Liver (tissue), 9 donors: Measurements from ENCODE around the gene CYB561A3. TPM values are rescaled to one million over a fixed set of nuclear protein-coding genes. Genes with fewer than 3 reads are reported as not detected.
A peak's percentile ranks its signal among the peaks of the same experiment; 100 is the strongest.

Experiments used
- DNase-seq: peaks from one replicate; pipeline ENCODE4 v3.0.0-alpha.2; 2017; ENCODE audit warnings: low spot score
- H3K27ac ChIP-seq, 2 donors: one replicate each; pipeline ENCODE4 v1.7.0; 2013; ENCODE audit warnings: inconsistent platforms in 2 of 2, low read length in 2 of 2, control low read depth in 1 of 2, low read depth in 1 of 2, mild to moderate bottlenecking in 1 of 2
- H3K27me3 ChIP-seq, 4 donors: one replicate each; pipeline versions ENCODE4 v1.6.1 to v1.7.0; 2013; ENCODE audit warnings: low read length in 3 of 4, inconsistent platforms in 1 of 4, mild to moderate bottlenecking in 1 of 4, moderate library complexity in 1 of 4; ENCODE audit not compliant: control insufficient read depth in 4 of 4, insufficient read depth in 4 of 4
- H3K36me3 ChIP-seq, 4 donors: one replicate each; pipeline versions ENCODE4 v1.6.1 to v1.7.0; 2013; ENCODE audit warnings: low read length in 3 of 4, mild to moderate bottlenecking in 3 of 4, low read depth in 1 of 4, moderate library complexity in 1 of 4; ENCODE audit not compliant: control insufficient read depth in 4 of 4, insufficient read depth in 3 of 4
- H3K4me1 ChIP-seq, 4 donors: one replicate each; pipeline versions ENCODE4 v1.6.1 to v1.7.0; 2013; ENCODE audit warnings: low read length in 3 of 4, mild to moderate bottlenecking in 3 of 4, moderate library complexity in 1 of 4; ENCODE audit not compliant: control insufficient read depth in 4 of 4, insufficient read depth in 4 of 4
- H3K4me3 ChIP-seq, 3 donors: one replicate each; pipeline versions ENCODE4 v1.6.1 to v1.7.0; 2013; ENCODE audit warnings: low read length in 3 of 3, control low read depth in 1 of 3, low read depth in 1 of 3, mild to moderate bottlenecking in 1 of 3
- H3K9ac ChIP-seq, 2 donors: one replicate each; pipeline ENCODE4 v1.7.0; 2013; ENCODE audit warnings: low read length in 2 of 2, mild to moderate bottlenecking in 2 of 2, moderate library complexity in 2 of 2, control low read depth in 1 of 2, low read depth in 1 of 2
- H3K9me3 ChIP-seq, 4 donors: one replicate each; pipeline versions ENCODE4 v1.6.1 to v1.7.0; 2013; ENCODE audit warnings: low read length in 3 of 4; ENCODE audit not compliant: control insufficient read depth in 4 of 4
- ATF3 ChIP-seq: IDR thresholded peaks from 2 replicates; pipeline ENCODE4 v1.6.1; 2016; ENCODE audit warnings: antibody characterized with exemption
- CTCF ChIP-seq: fragments of 150-350 bp; IDR thresholded peaks from 2 replicates; pipeline ENCODE4 v1.5.1; 2017; ENCODE audit warnings: improper control_type of control experiment, low read depth, low read length; ENCODE audit not compliant: missing input control
- EGR1 ChIP-seq, 2 donors: IDR thresholded peaks; 2 replicates each; pipeline ENCODE4 v1.6.1; 2016 to 2018; ENCODE audit warnings: antibody characterized with exemption in 2 of 2, low read depth in 2 of 2
- FOXA1 ChIP-seq: IDR thresholded peaks from 2 replicates; pipeline ENCODE4 v1.6.1; 2016; ENCODE audit warnings: antibody characterized with exemption
- FOXA2 ChIP-seq: IDR thresholded peaks from 2 replicates; pipeline ENCODE4 v1.6.1; 2016; ENCODE audit warnings: antibody characterized with exemption
- GABPA ChIP-seq, 2 donors: IDR thresholded peaks in 1 of 2; conservative IDR thresholded peaks in 1 of 2; 2 replicates each; pipeline ENCODE4 v1.6.1; 2016; ENCODE audit warnings: antibody characterized with exemption in 2 of 2, mild to moderate bottlenecking in 1 of 2, moderate library complexity in 1 of 2
- HNF4A ChIP-seq, 2 donors: conservative IDR thresholded peaks; 2 replicates each; pipeline ENCODE4 v1.6.1; 2016; ENCODE audit warnings: antibody characterized with exemption in 2 of 2, mild to moderate bottlenecking in 2 of 2
- HNF4G ChIP-seq: IDR thresholded peaks from 2 replicates; pipeline ENCODE4 v1.6.1; 2016; ENCODE audit warnings: antibody characterized with exemption
- JUND ChIP-seq, 2 donors: IDR thresholded peaks; 2 replicates each; pipeline ENCODE4 v1.6.1; 2016; ENCODE audit warnings: antibody characterized with exemption in 2 of 2
- MAX ChIP-seq: IDR thresholded peaks from 2 replicates; pipeline ENCODE4 v1.6.1; 2016; ENCODE audit warnings: antibody characterized with exemption
- NR2F2 ChIP-seq: IDR thresholded peaks from 2 replicates; pipeline ENCODE4 v1.6.1; 2016; ENCODE audit warnings: antibody characterized with exemption
- RAD21 ChIP-seq, 2 donors: IDR thresholded peaks; 2 replicates each; pipeline ENCODE4 v1.6.1; 2016; ENCODE audit warnings: antibody characterized with exemption in 2 of 2, mild to moderate bottlenecking in 2 of 2
- REST ChIP-seq: IDR thresholded peaks from 2 replicates; pipeline ENCODE4 v1.6.1; 2016; ENCODE audit warnings: antibody characterized with exemption, mild to moderate bottlenecking
- RXRA ChIP-seq, 2 donors: IDR thresholded peaks; 2 replicates each; pipeline ENCODE4 v1.6.1; 2017 to 2018; ENCODE audit warnings: antibody characterized with exemption in 2 of 2, mild to moderate bottlenecking in 1 of 2
- SP1 ChIP-seq: IDR thresholded peaks from 2 replicates; pipeline ENCODE4 v1.6.1; 2018; ENCODE audit warnings: antibody characterized with exemption, mild to moderate bottlenecking
- TAF1 ChIP-seq: conservative IDR thresholded peaks from 2 replicates; pipeline ENCODE4 v1.6.1; 2016; ENCODE audit warnings: antibody characterized with exemption, mild to moderate bottlenecking
- YY1 ChIP-seq: IDR thresholded peaks from 2 replicates; pipeline ENCODE4 v1.6.1; 2016; ENCODE audit warnings: antibody characterized with exemption, mild to moderate bottlenecking
- ZBTB33 ChIP-seq: IDR thresholded peaks from 2 replicates; pipeline ENCODE4 v1.6.1; 2016; ENCODE audit warnings: antibody characterized with exemption
- WGBS: extraction: QIAGEN DNeasy Blood & Tissue Kit; methylation state at CpG from one replicate; pipeline ENCODE4 v1.1.7; 2013; 5-methylcytosine and 5-hydroxymethylcytosine counted together
- polyA plus RNA-seq, 2 donors: library from polyadenylated mRNA; stranded (reverse) in 1 of 2; unstranded in 1 of 2; fragments of 200-250 nt in 1 of 2; fragments of >200 nt in 1 of 2; fragmentation: Nextera tagmentation in 1 of 2; extraction: Ambion mirVana in 1 of 2; gene quantifications; one replicate each; pipeline versions ENCODE4 v1.2.1 to v1.2.3, GENCODE V29; 2013 to 2015
- total RNA-seq, 2 donors: library from RNA; depleted of rRNA; stranded (reverse); fragments of >200 nt; gene quantifications; one replicate each; pipeline ENCODE4 v1.2.3, GENCODE V29; 2014
- donor health status: healthy.
- donor health status: healthy.
- donor health status: healthy.
- donor health status: healthy.
- donor health status: healthy.

Gene CYB561A3
- total and polyA plus RNA-seq, 4 donors, result 20.2 to 36.5 (median 28.4) TPM

DNA sequence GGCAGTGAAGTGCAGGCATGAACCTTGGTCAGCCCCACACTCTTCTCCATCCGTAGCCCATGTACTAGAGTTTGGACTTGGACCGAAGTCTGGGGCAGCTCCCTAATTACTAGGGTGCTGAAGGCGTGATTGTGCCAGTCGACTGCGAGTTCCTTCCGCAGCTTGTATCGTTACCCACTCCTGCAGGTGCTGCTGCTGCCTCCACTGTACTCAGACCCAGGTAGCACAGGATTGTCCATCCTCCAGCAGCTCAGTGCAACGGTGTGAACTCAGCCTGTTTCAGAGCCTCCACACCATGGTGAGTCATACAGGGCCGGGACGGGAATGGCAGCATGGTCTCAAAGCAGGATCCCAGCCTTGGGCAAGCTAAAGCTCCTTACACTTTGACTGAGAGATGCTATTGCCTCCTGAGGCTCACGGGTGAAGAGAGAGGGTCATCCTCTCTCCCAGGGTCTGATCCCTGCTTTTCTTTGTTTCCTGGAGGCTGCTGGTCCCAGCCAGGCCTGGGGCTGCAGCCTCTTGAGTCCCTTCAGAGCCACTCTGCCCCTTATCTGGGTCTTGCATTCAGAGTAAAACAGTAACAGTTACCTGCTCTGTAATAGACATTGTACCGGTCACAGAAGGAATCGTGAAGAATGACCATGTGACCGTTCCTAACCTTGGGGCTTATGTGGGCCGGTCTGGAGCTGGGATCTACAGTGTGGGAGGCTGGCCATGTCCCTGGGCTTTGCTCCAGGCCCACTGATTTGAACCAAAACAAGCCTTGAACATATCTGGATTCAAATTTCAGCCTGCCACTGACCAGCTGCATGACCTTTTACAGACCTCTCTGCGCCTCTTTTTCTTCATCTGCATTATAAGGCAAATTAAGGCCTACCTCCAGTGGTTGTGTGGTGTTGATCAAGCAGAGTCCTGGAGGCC lies 27.0 kb downstream of the CYB561A3 start:
- WGBS, result 34% methylated on average over 16 of the region's 16 CpGs
- H3K9ac ChIP-seq, result peak overlapping the region; percentile 56 to 60
- peak overlapping the region; percentile 4 to 88 (median 62) for H3K4me3 ChIP-seq
- TF ChIP-seq TAF1 (no peak), EGR1 (IDR thresholded peaks at IDR 0.05; ENCODE audit: low read depth in 2 of 2) (no peak), REST (peak; percentile 67), NR2F2 (no peak), FOXA2 (no peak), RXRA (IDR thresholded peaks at IDR 0.05) (peak; percentile 64 to 70), SP1 (peak; percentile 81), HNF4A (conservative IDR thresholded peaks at IDR 0.05) (peak; percentile 97 to 98), GABPA (IDR thresholded peaks at IDR 0.05 in 1 of 2, conservative IDR thresholded peaks at IDR 0.05 in 1 of 2) (no peak), ZBTB33 (no peak), RAD21 (IDR thresholded peaks at IDR 0.05) (no peak), MAX (no peak), YY1 (peak; percentile 38), FOXA1 (no peak), ATF3 (no peak), HNF4G (peak; percentile 82), JUND (IDR thresholded peaks at IDR 0.05) (peak; percentile 37 to 76), CTCF (no peak)
- no peaks in the 10 kb centered on the region for H3K9me3 ChIP-seq
- H3K36me3 ChIP-seq, result peaks cover 3 to 17% (median 9%) of the 10 kb centered on the region in 4 donors
- DNase-seq, result no peak
- peaks cover 3 to 47% (median 37%) of the 10 kb centered on the region in 4 donors for H3K4me1 ChIP-seq
- no peaks in the 10 kb centered on the region for H3K27me3 ChIP-seq
- peak overlapping the region; percentile 83 to 94 for H3K27ac ChIP-seq
